ENCODE data around the gene SETX. TPM values are rescaled to one million over a fixed set of nuclear protein-coding genes. Genes with fewer than 3 reads are reported as not detected.

The SETX gene
- total RNA-seq, 2 experiments from 2014 or later = 37.5 to 38.1 TPM

DNA sequence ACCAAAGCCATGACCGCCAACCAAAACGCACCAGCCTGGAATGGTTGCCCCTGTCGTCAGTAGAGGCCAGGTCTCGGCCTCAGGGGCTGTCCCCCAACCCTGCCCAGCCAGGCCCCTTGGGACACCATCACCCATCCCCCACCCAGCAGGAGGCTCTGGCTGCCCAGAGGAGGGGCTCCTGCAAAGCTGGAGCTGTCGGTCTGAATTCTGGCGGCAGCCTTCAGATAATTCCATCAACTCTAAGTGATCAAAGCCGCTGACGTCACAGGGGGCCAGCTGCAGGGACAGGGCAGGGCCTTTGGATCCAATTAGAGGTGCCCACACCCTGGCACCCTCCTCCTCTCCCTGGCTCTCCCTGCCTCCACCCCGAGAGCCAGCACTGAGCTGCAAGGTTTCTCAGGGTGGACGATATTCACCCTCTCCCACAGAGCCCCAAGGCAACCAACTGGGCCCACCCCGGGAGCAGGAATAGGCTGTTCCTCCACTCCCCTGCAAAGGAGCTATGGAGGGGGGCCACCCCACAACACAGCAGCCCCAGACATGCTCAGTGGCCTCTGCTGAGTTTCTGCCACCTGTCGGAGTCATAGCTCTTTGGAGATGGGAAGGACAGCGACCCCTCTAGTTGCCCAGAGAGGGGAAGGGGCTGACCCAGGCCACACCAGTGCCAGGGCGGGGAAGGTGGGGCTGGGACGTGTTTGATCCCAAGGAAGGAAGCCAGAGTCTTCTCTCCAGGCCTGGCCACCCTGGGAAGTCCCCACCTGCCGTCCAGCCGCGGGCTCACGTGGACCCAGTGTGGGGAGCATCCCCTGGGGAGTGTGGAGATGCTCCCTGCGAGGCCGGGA is 114.6 kb downstream of the SETX start:
- ATAC-seq = no peak
- Mint-ChIP-seq H3K27ac (no peak overlapping the region), H3K4me3 (no peak overlapping the region), H3K9me3 (ENCODE audit: low read depth) (no peaks in the 10 kb centered on the region), H3K27me3 (no peaks in the 10 kb centered on the region), H3K36me3 (ENCODE audit: low read depth) (no peaks in the 10 kb centered on the region), H3K4me1 (peaks cover 10% of the 10 kb centered on the region)
- intact Hi-C loops (cut with DNase I, micrococcal nuclease) = loop anchor here (2.0 to 10.0 kb wide), 6 partner anchors 29 to 1827 kb away; partner anchors contain the start of genes BRD3 (in 1 of the 2) and POMT1 (in 1 of the 2)
- ChIA-PET CTCF (interaction anchor here (0.6 to 2.0 kb wide), 7 partner anchors 12 to 483 kb away, joined by 3 to 8 read pairs (median 4); no protein-coding TSS in a partner anchor), POLR2A (no interaction called here)
- DNase-seq = peak; percentile 25

DNA sequence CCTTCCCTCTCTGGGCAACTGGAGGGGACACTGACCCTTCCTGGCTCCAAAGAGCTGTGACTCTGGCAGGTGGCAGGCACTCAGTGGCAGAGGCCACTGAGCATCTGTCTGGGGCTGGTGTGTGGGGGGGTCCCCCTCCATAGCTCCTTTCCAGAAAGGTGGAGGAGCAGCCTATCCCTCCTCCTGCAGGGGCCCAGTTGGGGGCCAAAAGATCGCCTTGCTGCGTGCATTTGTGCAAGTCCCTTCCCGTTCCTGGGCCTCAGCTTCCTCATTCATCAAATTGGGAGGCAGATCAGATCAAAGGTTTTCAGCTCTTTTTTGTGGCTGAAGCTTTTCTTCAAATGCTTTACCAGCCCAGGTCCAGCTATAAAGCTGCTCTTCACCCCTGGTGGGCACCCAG is 115.3 kb downstream of the SETX start:
- H3K4me3 Mint-ChIP-seq = no peak overlapping the region
- ChIA-PET CTCF (interaction anchor here (0.5 to 2.0 kb wide), 7 partner anchors 12 to 792 kb away, joined by 3 to 8 read pairs (median 3); partner anchors contain the start of gene GTF3C5), POLR2A (interaction anchor here (0.6 kb wide), 1 partner anchor 477 kb away, joined by 3 read pairs; no protein-coding TSS in a partner anchor)
- H3K36me3 Mint-ChIP-seq (ENCODE audit: low read depth) = no peaks in the 10 kb centered on the region
- ATAC-seq (no peak), DNase-seq (no peak)
- H3K27me3 Mint-ChIP-seq = no peaks in the 10 kb centered on the region
- H3K9me3 Mint-ChIP-seq (ENCODE audit: low read depth) = no peaks in the 10 kb centered on the region
- intact Hi-C loops (cut with DNase I, micrococcal nuclease) = loop anchor here in 1 of 2 experiments (5.0 kb wide), 1 partner anchor 232 kb away; no protein-coding TSS in a partner anchor
- H3K4me1 Mint-ChIP-seq = peaks cover 10% of the 10 kb centered on the region
- no peak overlapping the region for H3K27ac Mint-ChIP-seq

DNA sequence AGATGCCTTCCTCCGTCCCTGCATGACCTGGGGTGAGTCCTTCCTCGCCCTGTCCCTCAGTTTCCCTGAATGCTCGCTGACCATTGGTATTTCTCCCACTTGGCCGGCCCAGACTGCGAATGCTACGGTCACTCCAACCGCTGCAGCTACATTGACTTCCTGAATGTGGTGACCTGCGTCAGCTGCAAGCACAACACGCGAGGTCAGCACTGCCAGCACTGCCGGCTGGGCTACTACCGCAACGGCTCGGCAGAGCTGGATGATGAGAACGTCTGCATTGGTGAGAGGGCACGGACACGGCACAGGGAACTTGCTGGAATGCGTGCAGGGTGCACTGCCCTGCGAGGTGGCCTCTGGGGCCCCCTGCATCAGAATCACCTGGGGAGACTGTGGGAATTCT is 115.8 kb downstream of the SETX start:
- Mint-ChIP-seq H3K27me3 (no peaks in the 10 kb centered on the region), H3K9me3 (ENCODE audit: low read depth) (no peaks in the 10 kb centered on the region), H3K36me3 (ENCODE audit: low read depth) (no peaks in the 10 kb centered on the region), H3K4me3 (no peak overlapping the region), H3K27ac (no peak overlapping the region), H3K4me1 (peaks cover 10% of the 10 kb centered on the region)
- DNase-seq = no peak
- ChIA-PET CTCF (interaction anchor here (0.5 to 2.0 kb wide), 6 partner anchors 12 to 792 kb away, joined by 3 to 8 read pairs (median 3); partner anchors contain the start of gene GTF3C5), POLR2A (interaction anchor here (0.6 kb wide), 1 partner anchor 476 kb away, joined by 3 read pairs; no protein-coding TSS in a partner anchor)
- intact Hi-C loops (cut with DNase I, micrococcal nuclease) = loop anchor here in 1 of 2 experiments (5.0 kb wide), 1 partner anchor 232 kb away; no protein-coding TSS in a partner anchor
- no peak for ATAC-seq

DNA sequence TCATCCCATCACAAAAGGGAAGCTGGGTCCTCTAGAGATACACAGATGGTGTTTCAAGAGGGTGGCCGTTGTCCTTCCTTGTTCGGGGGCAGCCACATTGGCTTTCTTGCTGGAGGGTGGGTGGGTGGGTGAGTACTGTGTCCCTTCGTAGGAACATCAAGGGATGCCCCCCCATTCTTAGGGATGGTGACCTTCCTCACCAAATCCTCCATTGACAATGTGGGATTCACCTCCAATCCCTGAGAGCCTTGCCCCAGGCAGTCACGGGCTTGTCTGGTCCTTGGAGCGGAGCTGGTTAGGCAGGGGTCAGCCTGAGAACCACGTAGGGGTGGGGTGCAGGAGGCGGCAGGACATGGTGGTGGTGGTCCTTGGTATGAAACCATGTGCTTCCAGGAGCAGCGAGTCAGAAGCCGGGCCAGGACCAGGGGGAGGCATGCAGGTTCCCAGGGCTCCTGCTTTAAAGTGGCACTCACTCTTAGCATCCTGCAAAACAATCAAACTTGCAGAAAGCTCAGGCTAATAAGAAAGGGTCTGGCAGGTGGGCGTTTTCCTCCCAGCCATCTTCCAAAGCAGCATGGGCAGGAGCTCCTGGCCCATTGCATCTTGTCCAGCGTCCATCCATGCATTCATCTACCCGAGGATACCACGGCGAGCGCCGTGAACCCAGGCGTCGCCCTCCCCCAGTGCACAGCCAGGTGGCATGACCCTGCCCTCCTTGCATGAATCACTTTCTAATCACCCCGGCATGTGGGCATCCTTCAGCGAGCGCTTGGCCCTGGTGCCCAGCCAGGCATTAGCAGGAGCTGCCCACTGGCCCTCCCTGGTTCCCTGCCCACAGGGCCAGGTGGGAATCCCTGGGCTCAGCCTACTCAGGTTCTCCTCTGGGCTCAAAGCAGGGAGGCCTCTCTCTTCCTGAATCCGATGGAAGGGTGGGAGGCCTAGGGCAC is 116.5 kb downstream of the SETX start:
- CTCF ChIA-PET = interaction anchor here (0.7 to 5.2 kb wide), 8 partner anchors 17 to 475 kb away, joined by 3 to 76 read pairs (median 4); no protein-coding TSS in a partner anchor
- ATAC-seq (no peak), DNase-seq (no peak)
- POLR2A ChIA-PET = no interaction called here
- Mint-ChIP-seq H3K27ac (no peak overlapping the region), H3K27me3 (no peaks in the 10 kb centered on the region), H3K4me3 (no peak overlapping the region), H3K9me3 (ENCODE audit: low read depth) (no peaks in the 10 kb centered on the region), H3K36me3 (ENCODE audit: low read depth) (no peaks in the 10 kb centered on the region), H3K4me1 (peaks cover 10% of the 10 kb centered on the region)
- intact Hi-C loops (cut with DNase I, micrococcal nuclease) = loop anchor here in 1 of 2 experiments (5.0 kb wide), 1 partner anchor 231 kb away; no protein-coding TSS in a partner anchor

DNA sequence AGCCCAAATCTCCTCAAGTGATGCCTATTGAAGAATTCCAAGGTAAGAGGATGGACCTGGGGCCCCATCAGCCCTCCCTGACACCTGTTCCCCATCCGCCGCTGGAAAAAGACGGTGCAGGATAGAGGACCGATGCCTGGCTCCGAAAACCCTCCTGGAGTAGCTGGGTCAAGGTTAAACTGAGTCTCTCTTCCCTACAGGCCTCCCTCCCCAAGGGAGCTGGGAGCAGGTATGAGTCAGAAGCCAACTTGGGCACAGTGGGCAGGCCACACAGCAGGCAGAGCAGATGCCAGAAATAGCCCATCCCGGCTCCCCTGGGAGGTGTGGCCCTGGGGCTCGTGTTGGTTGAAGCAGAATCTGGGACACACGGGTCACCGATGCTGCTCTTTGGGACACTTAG is 117.3 kb downstream of the SETX start:
- POLR2A ChIA-PET = no interaction called here
- intact Hi-C loops (cut with DNase I, micrococcal nuclease) = loop anchor here (2.0 to 5.0 kb wide), 2 partner anchors 69 to 230 kb away; no protein-coding TSS in a partner anchor
- H3K4me1 Mint-ChIP-seq = peaks cover 8% of the 10 kb centered on the region
- CTCF ChIA-PET = interaction anchor here (0.9 to 5.2 kb wide), 10 partner anchors 15 to 665 kb away, joined by 3 to 76 read pairs (median 4); no protein-coding TSS in a partner anchor
- H3K36me3 Mint-ChIP-seq (ENCODE audit: low read depth) = no peaks in the 10 kb centered on the region
- DNase-seq (no peak), ATAC-seq (no peak)
- no peaks in the 10 kb centered on the region for H3K9me3 Mint-ChIP-seq (ENCODE audit: low read depth)
- no peak overlapping the region for H3K27ac Mint-ChIP-seq
- H3K27me3 Mint-ChIP-seq = no peaks in the 10 kb centered on the region
- no peak overlapping the region for H3K4me3 Mint-ChIP-seq

DNA sequence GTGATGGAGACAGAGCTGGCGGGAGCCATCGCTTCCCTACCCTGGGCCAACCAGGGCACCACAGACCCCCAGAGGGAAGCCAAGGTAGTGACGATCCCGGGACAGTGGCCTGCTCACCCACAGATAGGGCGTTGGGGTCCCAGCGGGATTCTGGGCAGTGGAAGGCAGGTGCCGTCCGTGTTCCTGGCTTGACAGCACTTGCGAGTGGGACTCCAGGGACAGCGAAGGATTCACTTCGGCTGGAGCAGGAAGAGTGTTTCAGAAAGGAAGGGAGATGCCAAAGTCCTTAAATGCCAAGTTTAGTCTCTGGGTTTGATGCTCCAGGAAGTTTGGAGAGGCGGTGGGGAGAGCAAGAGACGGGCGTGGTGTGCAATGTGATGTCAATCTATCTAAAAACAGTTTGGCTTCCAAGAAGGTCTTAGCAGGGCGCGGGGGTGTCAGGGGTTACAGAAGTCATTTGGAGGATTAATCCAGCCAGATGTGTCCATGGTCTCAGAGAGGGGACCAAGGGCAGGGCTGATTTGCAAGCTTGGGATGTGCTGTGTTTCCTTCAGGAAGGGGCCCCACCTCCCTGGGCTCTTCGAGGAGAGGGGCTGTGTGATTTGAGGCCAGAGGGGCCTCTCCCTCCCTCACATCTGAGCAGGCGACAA is 118.0 kb downstream of the SETX start:
- DNase-seq (no peak), ATAC-seq (no peak)
- Mint-ChIP-seq H3K9me3 (ENCODE audit: low read depth) (no peaks in the 10 kb centered on the region), H3K36me3 (ENCODE audit: low read depth) (no peaks in the 10 kb centered on the region), H3K27me3 (no peaks in the 10 kb centered on the region), H3K4me3 (no peak overlapping the region), H3K27ac (no peak overlapping the region), H3K4me1 (peaks cover 6% of the 10 kb centered on the region)
- CTCF ChIA-PET = interaction anchor here (0.6 to 5.2 kb wide), 26 partner anchors 10 to 703 kb away, joined by 3 to 76 read pairs (median 4); partner anchors contain the start of gene MED27
- POLR2A ChIA-PET = no interaction called here
- intact Hi-C loops (cut with DNase I, micrococcal nuclease) = loop anchor here (1.0 to 5.0 kb wide), 5 partner anchors 67 to 481 kb away; no protein-coding TSS in a partner anchor

DNA sequence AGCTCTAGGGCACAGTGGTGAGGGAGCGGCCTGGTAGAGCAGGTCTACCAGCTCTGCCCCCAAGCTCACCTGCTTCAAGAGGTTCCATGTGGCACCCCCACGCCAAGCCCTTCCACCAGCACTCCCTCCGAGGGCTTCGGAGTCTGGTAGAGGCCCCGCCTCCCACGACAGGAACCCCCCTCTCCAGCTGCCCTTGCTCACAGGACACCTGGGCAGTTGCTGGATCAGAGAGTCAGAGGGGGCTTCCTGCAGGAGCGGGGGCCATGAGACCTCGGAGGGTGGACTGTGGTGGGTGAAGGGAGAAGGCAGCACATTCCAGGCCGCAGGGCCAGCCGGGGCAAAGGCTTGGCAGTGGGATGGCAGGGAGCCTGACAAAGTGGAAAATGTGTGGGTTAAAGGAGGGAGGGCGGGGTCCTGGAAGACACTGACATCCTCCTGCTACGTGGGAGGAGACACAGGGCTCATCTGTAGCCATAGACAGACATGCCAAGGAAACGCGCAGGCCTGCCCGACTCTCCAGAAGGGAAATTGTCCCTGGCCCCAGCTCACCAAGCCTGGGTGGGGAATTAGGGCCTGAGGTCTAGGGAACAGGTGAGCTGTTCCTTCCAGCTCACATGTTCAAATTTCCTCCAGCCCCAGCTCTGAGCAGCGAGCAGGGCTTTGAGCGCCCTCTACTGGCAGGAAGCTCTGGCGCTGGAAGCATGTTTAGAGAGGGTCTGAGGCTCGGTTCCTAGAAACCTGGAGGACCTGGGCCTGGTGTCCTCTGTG is 118.7 kb downstream of the SETX start:
- intact Hi-C loops (cut with DNase I, micrococcal nuclease) = loop anchor here (1.0 to 5.0 kb wide), 5 partner anchors 67 to 481 kb away; no protein-coding TSS in a partner anchor
- no peak overlapping the region for H3K27ac Mint-ChIP-seq
- ChIA-PET CTCF (interaction anchor here (0.6 to 5.2 kb wide), 28 partner anchors 9 to 663 kb away, joined by 3 to 76 read pairs (median 4); partner anchors contain the start of gene MED27), POLR2A (no interaction called here)
- DNase-seq (peak; percentile 91), ATAC-seq (no peak)
- H3K9me3 Mint-ChIP-seq (ENCODE audit: low read depth) = no peaks in the 10 kb centered on the region
- peaks cover 3% of the 10 kb centered on the region for H3K4me1 Mint-ChIP-seq
- H3K4me3 Mint-ChIP-seq = no peak overlapping the region
- no peaks in the 10 kb centered on the region for H3K27me3 Mint-ChIP-seq
- no peaks in the 10 kb centered on the region for H3K36me3 Mint-ChIP-seq (ENCODE audit: low read depth)

DNA sequence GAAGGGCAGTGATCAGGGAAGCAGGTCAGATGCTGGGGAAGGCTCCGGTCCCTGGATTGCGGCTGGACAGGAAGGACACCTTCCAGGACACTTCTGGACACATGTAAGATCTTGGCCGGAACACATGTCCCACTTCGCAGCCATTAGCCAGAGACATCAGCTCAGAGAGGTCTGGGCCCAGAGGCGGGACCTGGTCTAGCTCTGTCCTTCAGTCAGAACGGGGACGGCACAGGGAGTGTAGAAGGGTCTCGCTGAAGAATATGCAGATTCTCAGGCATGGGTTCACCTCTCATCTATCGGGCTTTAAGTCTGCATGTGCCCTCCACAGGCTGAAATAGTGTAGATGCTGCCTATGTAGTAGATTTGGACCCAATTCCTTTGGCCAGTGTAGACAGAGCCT is 119.7 kb downstream of the SETX start:
- Mint-ChIP-seq H3K27ac (no peak overlapping the region), H3K36me3 (ENCODE audit: low read depth) (no peaks in the 10 kb centered on the region), H3K4me1 (peaks cover 3% of the 10 kb centered on the region), H3K9me3 (ENCODE audit: low read depth) (no peaks in the 10 kb centered on the region), H3K27me3 (no peaks in the 10 kb centered on the region), H3K4me3 (no peak overlapping the region)
- ATAC-seq (no peak), DNase-seq (no peak)
- intact Hi-C loops (cut with DNase I, micrococcal nuclease) = loop anchor here in 1 of 2 experiments (5.0 kb wide), 1 partner anchor 228 kb away; no protein-coding TSS in a partner anchor
- ChIA-PET POLR2A (interaction anchor here (0.6 kb wide), 1 partner anchor 26 kb away, joined by 3 read pairs; no protein-coding TSS in a partner anchor), CTCF (interaction anchor here (1.2 to 5.2 kb wide), 6 partner anchors 27 to 472 kb away, joined by 4 to 76 read pairs (median 5); partner anchors contain the start of gene MED27)

DNA sequence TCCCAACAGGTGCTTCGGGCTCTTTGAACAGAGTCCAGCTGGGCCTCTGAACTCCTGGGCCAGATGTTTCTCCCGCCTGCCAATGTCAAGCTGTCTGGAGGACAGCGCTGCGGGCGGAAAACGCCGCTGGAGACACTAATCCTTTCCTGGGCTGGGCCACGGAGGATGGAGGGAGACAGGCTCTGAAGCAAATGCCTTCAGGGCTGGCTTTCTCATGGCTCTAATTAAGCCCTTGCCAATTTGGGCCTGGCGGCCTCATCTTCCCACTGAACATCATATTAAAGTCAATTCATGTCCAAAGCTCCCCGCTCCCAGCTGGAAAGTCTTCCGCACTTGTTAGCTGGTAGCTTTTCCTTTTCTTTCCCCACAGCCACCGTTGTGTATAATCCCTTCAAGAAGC is 120.3 kb downstream of the SETX start:
- ChIA-PET CTCF (interaction anchor here (1.4 to 5.2 kb wide), 2 partner anchors 65 to 472 kb away, joined by 5 to 76 read pairs; no protein-coding TSS in a partner anchor), POLR2A (interaction anchor here (0.6 to 0.7 kb wide), 2 partner anchors 26 to 472 kb away, joined by 3 read pairs; no protein-coding TSS in a partner anchor)
- DNase-seq (no peak), ATAC-seq (no peak)
- intact Hi-C loops (cut with DNase I, micrococcal nuclease) = no loop called here
- Mint-ChIP-seq H3K27me3 (no peaks in the 10 kb centered on the region), H3K4me3 (no peak overlapping the region), H3K4me1 (peaks cover 3% of the 10 kb centered on the region), H3K36me3 (ENCODE audit: low read depth) (no peaks in the 10 kb centered on the region), H3K27ac (no peak overlapping the region), H3K9me3 (ENCODE audit: low read depth) (no peaks in the 10 kb centered on the region)

Data from activated CD4-positive, alpha-beta T cell treated with anti-CD3 and anti-CD28 coated beads for 36 hours (primary cell).